Measurements from ENCODE around the gene DEPDC1. TPM values are rescaled to one million over a fixed set of nuclear protein-coding genes. Genes with fewer than 3 reads are reported as not detected.

The DEPDC1 gene
- total RNA-seq, 4 donors from 2014 or later: under 0.01 to 0.78 (median 0.52) TPM; not detected in 1

DNA sequence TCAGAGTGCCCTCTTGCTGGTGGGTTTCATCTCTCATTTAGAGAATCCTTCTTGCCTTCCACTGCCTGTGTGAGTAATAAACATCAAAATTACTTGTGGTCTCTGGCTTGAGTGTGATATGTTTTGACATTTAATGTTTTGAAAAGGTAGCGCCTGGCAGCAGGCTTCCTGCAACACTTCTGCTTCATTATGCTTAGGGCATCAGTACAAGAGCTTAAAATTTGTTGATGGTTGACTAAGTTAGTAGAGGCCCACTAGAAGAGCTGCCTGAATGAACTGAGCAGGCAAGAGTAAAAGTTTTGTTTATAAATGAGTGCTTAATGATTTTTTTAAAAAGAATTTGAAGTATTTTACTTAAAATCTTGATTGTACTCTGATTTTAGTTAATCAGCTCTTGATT lies 40.7 kb downstream of the DEPDC1 start:
- 85% methylated on average over 1 of the region's 1 CpG for WGBS
- intact Hi-C loops (cut with DNase I): no loop called here

DNA sequence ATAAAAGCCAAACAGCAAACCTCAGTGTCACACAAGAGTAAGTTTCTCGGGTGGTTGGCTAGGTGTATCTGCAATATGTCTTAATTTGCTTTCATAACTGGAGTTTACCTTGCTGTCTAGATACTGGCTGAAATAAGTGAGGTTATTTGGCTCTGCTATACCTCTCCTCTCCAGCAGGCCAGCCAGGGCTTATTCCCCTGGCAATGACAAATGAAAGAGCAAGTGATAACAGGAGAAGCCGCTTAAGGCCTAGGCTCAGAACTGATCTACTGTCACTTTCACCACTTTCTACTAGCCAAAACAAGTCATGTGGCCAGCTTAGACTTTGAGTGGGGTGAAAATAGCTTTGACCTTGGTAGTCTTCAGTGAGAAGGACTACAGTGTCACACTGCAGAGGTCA lies 42.3 kb downstream of the DEPDC1 start:
- Histone ChIP-seq H3K36me3 (no peaks in the 10 kb centered on the region), H3K9me3 (no peaks in the 10 kb centered on the region), H3K27me3 (no peaks in the 10 kb centered on the region), H3K4me1 (peaks cover 0 to 7% (median 5%) of the 10 kb centered on the region in 4 donors), H3K4me3 (no peak overlapping the region), H3K27ac (replicated peaks in 1 of 4) (no peak overlapping the region)
- DNase-seq (ENCODE audit: extremely low spot score): no peak
- WGBS: 80% methylated on average over 2 of the region's 2 CpGs
- intact Hi-C loops (cut with DNase I): no loop called here
- TF ChIP-seq, protein P1, sequence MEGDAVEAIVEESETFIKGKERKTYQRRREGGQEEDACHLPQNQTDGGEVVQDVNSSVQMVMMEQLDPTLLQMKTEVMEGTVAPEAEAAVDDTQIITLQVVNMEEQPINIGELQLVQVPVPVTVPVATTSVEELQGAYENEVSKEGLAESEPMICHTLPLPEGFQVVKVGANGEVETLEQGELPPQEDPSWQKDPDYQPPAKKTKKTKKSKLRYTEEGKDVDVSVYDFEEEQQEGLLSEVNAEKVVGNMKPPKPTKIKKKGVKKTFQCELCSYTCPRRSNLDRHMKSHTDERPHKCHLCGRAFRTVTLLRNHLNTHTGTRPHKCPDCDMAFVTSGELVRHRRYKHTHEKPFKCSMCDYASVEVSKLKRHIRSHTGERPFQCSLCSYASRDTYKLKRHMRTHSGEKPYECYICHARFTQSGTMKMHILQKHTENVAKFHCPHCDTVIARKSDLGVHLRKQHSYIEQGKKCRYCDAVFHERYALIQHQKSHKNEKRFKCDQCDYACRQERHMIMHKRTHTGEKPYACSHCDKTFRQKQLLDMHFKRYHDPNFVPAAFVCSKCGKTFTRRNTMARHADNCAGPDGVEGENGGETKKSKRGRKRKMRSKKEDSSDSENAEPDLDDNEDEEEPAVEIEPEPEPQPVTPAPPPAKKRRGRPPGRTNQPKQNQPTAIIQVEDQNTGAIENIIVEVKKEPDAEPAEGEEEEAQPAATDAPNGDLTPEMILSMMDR (IDR thresholded peaks at IDR 0.05): no peak
- TF ChIP-seq EP300 (IDR thresholded peaks at IDR 0.05) (no peak), POLR2AphosphoS5 (IDR thresholded peaks at IDR 0.05) (no peak), POLR2A (IDR thresholded peaks at IDR 0.05; ENCODE audit: low read depth) (no peak)

More for the DNA sequence above, 40.7 kb downstream of the DEPDC1 start:
- no peak for DNase-seq (ENCODE audit: extremely low spot score)
- Histone ChIP-seq H3K9me3 (no peaks in the 10 kb centered on the region), H3K4me3 (no peak overlapping the region), H3K4me1 (no peaks in the 10 kb centered on the region), H3K27ac (replicated peaks in 1 of 4) (no peak overlapping the region), H3K27me3 (no peaks in the 10 kb centered on the region), H3K36me3 (no peaks in the 10 kb centered on the region)
- TF ChIP-seq POLR2A (IDR thresholded peaks at IDR 0.05; ENCODE audit: low read depth): no peak
- no peak for TF ChIP-seq EP300 (IDR thresholded peaks at IDR 0.05)
- no peak for TF ChIP-seq POLR2AphosphoS5 (IDR thresholded peaks at IDR 0.05)
- TF ChIP-seq, protein P1 (IDR thresholded peaks at IDR 0.05): no peak

GRCh38 chr1:68453060-68453670 lies 43.7 kb downstream of the DEPDC1 start:
- intact Hi-C loops (cut with DNase I): no loop called here
- 91% methylated on average over 8 of the region's 8 CpGs for WGBS
- TF ChIP-seq, protein P1 (IDR thresholded peaks at IDR 0.05): no peak
- TF ChIP-seq POLR2A (IDR thresholded peaks at IDR 0.05; ENCODE audit: low read depth) (no peak), EP300 (IDR thresholded peaks at IDR 0.05) (no peak), POLR2AphosphoS5 (IDR thresholded peaks at IDR 0.05) (no peak)

GRCh38 chr1:68449901-68450300 lies 47.0 kb downstream of the DEPDC1 start, which contains the start of gene RPE65:
RPE65 (minus strand) TSS chr1:68449954; CDS start chr1:68449905, 49 bp downstream.
- TF ChIP-seq POLR2AphosphoS5 (IDR thresholded peaks at IDR 0.05) (no peak), EP300 (IDR thresholded peaks at IDR 0.05) (no peak), POLR2A (IDR thresholded peaks at IDR 0.05; ENCODE audit: low read depth) (no peak)
- TF ChIP-seq, protein P1 (IDR thresholded peaks at IDR 0.05): no peak
- no peak for DNase-seq (ENCODE audit: extremely low spot score)
- Histone ChIP-seq H3K9me3 (no peaks in the 10 kb centered on the region), H3K27me3 (no peaks in the 10 kb centered on the region), H3K4me3 (no peak within 1 kb of the TSS), H3K27ac (replicated peaks in 1 of 4) (no peak within 1 kb of the TSS), H3K4me1 (peaks cover 0 to 8% (median 5%) of the 10 kb centered on the region in 4 donors), H3K36me3 (no peaks in the 10 kb centered on the region)
- WGBS: 53% methylated on average over 1 of the region's 1 CpG
- intact Hi-C loops (cut with DNase I): no loop called here

More at GRCh38 chr1:68453060-68453670, 43.7 kb downstream of the DEPDC1 start:
- Histone ChIP-seq H3K4me3 (no peak overlapping the region), H3K4me1 (peaks cover 0 to 8% (median 5%) of the 10 kb centered on the region in 4 donors), H3K27ac (replicated peaks in 1 of 4) (no peak overlapping the region), H3K9me3 (no peaks in the 10 kb centered on the region), H3K27me3 (no peaks in the 10 kb centered on the region), H3K36me3 (no peaks in the 10 kb centered on the region)
- no peak for DNase-seq (ENCODE audit: extremely low spot score)

All from esophagus muscularis mucosa (tissue), 4 donors.